Activated CD4-positive, alpha-beta T cell treated with anti-CD3 and anti-CD28 coated beads, Interleukin-2, amount 50 U/mL, for 16 hours (primary cell): ENCODE measurements around the gene APMAP.
A peak's percentile ranks its signal among the peaks of the same experiment; 100 is the strongest.
"Not testable (repeated sequence)": the region's sequence is repeated elsewhere in the genome, so short reads cannot be mapped to it uniquely, and the experiment has no call there.

Source experiments
- DNase-seq: peaks from one replicate; pipeline ENCODE4 v3.0.0-alpha.2; 2020

APMAP gene

DNA sequence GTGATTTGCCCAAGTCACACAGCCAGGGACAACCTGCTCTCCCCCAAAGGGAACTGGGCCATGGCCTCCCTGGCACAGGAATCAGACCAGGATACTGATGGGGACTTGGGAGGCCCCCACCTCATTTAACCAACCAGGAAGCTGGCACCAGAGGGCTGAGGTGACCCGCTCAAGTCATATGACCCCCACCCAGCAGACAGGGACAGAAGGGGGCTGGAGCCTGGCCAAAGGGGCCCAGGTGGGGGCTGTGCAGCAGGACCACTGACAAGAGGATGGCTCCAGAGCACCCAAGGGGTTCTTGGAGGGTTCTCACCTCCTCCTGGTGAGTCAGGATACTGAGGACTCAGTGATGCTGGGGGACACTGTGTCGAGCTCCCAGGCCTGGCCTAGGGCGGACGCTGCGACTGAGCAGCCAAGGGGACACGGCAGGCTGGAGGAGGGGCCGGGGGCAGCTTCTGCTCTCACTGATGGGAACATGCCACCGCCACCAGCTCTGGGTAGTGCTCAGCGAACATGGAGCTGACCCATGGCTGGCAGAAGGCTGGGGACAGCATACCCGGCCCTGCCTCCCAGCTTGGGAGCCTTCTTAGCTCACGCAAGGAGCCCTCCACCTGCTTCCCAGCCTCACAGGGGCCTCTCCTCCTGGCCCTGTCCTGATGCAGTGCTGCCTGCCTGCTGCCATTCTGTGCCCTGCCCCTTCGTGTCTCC is 42.3 kb downstream of the APMAP start:
- no peak for DNase-seq

DNA sequence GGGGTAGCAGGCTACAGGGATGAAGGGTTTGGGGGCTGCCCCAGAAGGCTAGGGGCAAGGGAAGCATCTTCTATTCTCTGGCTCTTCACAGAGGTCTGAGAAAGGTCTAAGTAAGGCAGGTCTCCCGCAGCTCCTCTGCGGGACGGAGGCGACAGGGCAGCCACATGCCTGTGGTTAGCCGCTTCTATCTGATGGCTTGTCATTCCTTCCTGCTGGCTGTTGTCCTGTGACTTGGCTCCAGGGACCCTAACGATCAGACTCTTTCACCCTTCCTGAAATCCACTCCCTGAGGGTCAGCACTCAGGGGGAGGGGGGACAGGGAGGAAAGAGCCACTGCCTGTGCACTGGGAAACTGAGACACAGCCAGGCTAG is 42.8 kb downstream of the APMAP start:
- DNase-seq: peak; percentile 33

DNA sequence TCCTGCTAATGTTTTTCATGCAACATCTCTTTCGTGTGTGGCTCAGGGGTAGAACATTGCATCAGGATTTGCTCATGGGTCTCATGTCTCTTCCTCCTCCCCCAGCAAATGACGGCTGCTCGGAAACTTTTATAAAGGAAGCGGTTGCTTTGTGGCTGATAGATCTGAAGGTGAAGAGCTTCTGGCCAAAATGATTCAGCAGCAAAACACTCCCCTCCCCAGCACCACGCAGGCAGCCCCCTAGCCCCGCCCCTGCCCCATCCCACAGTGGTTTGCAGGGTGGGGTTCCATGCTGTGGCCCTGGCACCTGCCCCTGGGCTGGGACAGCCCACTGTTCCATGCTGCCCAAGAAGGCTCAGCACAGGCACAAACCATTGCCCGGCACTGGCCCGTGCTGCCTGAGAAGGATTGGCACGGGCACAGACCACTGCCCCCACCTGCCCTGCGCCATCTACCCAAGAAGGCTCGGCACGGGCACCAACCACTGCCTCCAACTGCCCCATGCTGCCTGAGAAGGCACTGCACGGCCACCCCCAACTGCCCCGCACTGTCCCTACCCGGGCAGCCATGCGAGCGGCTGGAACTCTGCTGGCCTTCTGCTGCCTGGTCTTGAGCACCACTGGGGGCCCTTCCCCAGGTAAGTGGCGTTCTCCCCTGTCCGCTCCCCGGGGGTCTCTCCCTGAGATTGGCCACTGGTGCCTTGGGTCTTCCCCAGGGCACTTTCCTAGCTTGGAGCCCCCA is 43.4 kb downstream of the APMAP start, which contains the start of gene CST7:
TSS of gene CST7 (plus strand) at position 331 of the 741 bp plus-strand sequence. CDS start at position 568, 237 bp downstream.
- DNase-seq: peak; percentile 92

DNA sequence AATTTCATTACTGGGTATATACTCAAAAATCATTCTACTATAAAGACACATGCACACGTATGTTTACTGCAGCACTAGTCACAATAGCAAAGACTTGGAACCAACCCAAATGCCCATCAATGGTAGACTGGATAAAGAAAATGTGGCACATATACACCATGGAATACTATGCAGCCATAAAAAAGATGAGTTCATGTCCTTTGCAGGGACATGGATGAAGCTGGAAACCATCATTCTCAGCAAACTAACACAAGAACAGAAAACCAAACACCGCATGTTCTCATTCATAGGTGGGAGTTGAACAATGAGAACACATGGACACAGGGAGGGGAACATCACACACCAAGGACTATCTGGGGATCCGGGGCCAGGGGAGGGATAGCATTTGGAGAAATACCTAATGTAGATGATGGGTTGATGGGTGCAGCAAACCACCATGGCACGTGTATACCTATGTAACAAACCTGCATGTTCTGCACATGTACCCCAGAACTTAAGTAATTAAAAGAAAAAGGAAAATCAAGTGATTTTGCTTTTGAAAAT is 44.1 kb downstream of the APMAP start:
- not testable (repeated sequence) for DNase-seq

DNA sequence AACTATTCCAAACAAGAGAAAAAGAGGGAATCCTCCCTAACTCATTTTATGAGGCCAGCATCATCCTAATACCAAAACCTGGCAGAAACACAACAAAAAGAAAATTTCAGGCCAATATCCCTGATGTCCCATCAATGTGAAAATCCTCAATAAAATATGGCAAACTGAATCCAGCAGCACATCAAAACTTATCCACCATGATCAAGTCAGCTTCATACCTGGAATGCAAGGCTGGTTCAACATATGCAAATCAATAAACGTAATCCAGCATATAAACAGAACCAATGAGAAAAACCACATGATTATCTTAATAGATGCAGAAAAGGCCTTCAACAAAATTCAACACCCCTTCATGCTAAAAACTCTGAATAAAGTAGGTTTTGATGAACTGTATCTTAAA is 46.2 kb downstream of the APMAP start:
- DNase-seq: not testable (repeated sequence)

DNA sequence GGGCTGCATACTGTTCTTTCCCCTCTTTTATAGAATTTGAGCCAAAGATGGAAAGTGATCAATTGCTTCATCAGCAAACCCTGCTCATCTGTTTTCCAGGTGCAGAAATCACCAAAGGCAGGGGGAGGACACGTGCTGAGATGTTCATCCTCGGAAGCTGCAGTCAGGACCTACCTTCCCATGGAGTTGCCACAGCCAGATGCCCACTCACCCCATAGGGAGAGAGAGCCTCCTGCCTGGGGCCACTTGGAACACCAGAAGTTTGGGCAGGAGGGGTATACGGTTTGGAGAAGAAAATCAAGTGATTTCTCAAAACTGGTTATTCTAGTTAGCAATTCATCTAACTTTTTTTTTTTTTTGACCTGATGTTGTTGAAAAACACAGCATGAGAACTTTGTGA is 48.8 kb downstream of the APMAP start:
- DNase-seq: no peak

DNA sequence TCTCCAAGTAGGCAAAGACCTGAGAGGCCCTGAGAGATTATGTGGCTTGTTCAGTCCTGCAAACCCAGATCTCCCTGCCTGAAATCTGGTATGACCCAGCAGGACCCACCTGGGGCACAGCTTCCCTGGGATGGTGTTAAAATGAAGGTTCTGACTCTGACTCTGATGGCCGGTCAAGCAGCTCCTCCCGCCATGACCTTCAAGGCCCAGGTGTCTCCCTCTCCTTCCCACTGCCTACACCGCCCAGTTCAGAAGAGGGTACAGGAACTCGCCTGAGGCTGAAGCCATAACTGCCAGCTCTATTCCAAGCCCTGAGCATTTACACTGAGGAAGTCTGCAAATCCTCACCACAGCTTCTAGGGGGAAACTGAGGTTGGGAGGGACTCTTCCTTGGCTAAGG is 49.4 kb downstream of the APMAP start:
- no peak for DNase-seq

DNA sequence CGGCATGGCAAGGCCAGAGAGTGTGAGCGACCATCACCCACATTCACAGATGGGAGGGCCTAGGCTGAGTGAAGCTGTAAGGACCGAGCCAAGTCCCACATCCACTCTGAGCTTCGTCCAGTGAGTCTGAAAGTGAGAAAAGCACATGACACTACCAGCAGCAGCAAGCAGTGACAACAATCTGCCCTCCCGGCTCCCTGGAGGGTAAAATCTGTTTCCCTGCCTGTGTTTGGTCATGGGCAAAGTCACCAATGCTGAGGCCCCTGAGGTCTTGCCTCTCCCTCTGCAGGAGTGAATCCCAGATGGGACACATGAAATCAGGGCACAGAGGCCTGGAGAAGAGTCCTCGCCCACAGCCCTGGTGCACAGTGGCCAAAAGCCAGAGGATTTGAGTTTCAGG is 49.9 kb downstream of the APMAP start:
- DNase-seq: no peak

DNA sequence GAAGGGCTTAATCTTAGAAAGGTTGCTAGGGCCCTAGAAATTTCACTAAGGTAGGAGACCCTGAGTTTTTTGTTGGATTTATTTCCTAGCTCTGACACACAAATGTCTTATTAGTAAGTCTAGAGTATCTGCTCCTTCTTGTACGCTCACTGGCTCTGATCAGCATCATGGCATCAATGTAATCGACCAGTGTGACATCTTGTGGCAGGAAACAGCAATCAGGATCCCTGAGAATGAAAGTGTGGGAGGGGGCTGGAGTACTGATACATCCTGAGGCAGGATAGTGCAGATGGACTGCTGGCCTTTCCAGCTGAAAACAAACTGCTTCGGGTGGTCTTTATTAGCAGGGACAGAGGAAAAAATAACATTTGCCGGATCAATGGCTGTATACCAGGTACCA is 53.5 kb downstream of the APMAP start:
- no peak for DNase-seq

DNA sequence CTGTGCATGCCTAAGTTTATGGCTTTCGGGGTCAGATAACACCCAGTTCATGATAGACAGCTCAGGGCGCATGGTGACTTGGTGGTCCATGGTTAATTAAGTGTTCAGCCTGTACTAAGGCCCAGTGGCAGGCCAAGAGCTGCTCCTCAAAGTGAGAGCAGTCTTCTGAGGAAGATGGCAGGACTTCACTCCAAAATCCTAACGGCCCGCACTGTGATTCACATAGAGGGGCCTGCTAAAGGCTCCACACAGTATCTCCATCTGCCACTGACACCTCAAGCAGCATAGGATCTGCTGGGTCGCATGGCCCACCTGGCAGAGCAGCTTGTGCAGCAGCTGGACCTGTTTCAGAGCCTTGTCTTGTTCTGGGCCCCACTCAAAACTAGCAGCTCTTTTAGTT is 54.1 kb downstream of the APMAP start:
- DNase-seq: no peak

DNA sequence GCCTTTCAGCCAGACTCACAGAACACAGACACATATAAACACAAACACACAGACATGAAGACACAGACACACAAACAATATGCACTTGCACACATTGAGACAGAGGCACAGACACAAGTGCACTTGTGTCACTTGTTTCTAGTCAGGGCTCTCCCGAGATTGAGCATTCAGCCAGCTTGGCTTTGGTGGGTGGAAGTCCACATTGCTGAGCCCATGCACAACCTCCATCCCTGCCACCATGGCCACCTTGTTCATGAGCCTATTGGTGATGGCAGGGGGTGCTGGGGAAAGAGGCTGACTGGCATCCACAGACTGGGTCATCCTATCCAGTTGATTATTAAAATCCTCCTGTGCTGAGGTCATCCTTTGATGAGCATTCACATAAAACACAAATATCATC is 55.0 kb downstream of the APMAP start:
- DNase-seq: no peak

DNA sequence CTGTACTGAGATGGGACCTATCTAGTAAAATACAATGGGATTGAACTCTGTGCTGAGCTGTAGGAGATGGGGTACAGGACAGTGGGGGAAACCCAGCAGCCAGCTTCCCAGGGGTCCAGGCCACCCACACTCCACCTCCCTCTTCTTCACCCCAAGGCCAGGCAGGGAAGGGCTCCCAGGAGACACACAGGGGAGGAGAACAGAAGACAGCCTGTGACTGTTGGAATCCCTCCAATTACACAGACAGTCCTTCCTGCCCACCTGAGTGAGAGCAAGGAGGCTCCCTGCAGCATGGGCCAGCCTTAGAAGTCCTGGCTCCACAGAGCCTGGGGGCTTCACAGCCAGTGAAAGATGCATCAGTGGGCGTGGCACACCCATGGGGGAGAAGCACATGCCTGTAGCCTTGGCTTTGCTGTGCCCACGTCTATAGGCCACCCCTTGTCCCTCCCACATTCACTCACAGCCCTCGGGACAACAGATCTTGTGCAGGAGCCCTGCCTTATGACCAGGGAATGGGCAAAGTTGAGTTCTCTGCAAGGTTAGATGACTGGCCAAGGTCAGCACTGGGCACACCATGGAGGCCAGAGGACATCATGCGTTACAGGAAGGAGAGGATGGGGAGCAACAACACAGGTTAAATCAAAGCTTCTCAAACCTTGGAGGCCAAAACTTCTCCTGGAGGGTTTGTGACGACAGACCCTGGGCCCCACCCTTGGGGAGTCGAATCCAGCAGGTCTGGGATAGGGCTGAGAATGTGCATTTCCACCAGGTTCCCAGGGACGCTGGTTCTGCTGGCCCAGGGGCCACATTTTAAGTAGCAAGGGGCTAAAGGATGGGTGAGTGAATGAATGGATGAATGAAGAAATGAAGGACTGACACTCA is 55.8 kb downstream of the APMAP start:
- DNase-seq: no peak

DNA sequence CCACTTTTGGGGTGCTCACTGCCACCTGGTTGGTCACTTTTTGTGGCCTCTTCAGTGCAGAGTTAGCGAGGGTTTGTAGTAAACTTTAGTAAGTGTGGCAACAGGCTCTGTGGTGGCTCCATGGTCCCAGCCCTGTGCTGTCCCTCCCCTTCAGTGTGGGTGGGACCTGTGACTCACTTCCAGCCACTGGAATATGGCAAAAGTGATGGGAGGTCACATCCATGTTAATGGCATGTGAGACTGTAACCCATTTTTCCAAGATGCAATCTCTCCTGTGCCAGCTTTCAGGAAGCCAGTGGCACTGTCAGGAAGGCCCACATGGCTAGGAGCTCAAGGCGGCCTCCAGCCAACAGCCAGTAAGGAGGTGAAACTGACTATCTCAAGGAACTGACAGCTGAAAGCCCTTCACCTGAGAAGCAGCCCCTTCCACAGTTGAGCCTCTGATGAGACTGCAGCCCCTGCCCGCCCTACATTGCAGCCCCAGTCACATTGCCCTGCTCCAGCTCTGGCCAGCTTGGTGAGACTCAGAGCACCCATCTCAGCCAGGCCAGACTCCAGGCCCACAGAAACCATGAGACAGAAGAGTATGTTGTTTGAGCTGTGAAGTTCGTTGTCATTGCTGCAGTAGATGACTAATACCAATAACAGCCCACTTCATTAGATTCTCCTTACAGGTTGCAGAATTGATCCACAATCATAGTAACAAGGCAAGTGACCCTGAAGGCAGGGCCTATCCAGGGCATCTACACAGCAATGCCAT is 56.6 kb downstream of the APMAP start:
- no peak for DNase-seq

DNA sequence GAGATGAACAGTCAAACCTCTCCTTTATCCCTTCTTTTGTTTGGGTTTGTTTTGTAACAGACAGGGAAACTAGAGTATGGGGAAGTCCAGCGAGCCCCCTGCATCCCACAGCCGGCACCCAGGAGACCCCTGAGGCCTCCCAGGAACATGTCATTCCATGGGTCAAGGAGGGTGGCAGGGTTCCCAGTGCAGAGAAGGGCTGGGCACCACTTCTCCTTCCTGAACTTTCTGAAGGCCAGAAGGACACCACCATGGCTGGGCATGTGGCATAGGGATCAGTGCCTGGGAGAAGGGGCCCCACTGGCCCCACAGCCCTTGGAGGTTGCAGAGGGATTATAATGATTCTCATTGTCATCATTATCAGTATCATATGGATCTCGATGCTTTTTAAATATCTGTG is 57.4 kb downstream of the APMAP start:
- no peak for DNase-seq

DNA sequence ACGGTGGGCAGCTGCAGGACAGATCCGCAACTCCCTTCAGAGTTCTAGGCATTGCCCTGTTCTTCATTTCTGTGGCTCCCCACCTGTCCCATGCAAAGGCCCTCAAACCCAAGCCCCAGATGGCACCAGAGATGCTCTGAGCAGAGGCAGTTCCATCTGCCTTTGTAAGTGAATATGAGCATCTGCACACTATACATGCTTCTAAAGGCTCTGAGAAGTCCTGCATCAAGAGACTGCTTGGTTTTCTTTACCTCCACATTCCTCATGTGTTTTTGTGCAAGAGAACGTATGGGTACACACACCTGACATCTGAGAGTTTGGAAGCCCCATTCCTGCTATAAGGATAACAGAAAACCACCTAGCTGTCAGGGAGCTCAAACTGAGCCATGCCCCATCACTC is 57.8 kb downstream of the APMAP start:
- DNase-seq: no peak

DNA sequence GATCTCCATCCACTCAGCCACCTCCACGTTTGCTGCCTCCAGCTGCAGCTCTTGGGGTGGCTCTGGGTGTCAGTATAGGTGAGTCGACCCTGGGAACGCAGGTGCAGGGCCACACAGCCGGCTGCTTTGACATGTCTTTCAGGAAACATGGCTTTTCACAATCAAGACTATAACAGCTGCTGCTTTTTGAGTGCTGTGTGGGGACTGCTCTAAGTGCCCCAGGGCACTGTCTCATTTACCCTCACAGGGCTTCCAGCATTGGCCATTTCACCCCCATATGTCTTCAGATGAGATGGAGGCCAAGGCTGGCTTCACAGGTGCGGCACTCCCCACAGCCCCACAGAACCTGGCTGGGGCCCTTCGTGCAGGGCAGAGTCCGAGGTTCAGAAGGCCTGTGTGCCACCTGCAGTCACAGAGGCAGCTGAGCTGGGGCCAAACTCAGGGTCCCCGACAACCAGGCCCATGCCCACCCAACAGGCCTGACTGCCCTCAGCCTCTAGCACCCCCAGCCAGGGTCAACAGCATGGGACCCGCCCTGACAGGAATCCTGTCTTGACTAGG is 58.4 kb downstream of the APMAP start:
- no peak for DNase-seq

DNA sequence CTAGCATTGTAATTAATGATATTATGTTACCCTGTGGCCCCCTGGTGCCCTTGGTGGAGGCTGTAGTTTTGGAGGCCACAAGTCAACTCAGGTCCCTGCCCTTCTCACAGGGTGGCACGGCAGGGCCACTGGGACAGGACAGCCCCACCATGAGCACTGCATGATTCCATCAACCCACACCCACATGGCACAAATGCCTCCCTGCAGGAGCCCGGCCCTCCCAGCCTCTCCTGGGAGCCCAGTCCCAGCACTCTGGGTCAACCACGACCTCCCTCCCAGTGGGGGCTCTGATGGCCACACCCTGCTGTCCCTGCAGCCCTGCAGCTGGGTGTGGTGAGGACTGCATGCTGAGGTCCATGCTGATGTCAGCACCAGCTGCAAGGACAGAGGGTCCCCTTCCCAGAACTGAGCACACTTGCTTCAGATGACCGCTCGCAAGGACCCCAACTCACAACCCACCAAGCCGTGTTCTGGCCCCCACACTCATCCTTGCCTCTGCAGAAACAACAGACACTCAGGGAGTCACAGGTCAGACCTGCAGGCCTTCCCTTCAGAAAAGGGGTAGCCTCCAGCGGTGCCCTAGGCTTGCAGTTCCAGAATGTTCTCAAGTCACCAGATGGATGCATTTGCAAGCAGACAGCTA is 59.2 kb downstream of the APMAP start:
- no peak for DNase-seq

DNA sequence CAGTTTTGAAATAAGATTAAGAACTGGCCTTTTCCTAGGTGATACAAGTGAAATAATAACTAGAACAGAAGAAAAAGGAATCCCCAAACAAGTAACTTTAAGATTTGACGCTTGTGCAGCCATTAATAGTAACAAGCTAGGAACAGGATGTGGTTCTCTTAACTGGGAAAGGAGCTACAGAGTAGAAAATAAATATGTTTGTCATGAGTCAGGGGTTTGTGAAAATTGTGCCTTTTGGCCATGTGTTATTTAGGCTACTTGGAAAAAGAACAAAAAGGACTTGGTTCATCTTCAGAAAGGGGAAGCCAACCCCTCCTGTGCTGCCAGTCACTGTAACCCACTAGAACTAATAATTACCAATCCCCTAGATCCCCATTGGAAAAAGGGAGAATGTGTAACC is 60.7 kb downstream of the APMAP start:
- DNase-seq: not testable (repeated sequence)

DNA sequence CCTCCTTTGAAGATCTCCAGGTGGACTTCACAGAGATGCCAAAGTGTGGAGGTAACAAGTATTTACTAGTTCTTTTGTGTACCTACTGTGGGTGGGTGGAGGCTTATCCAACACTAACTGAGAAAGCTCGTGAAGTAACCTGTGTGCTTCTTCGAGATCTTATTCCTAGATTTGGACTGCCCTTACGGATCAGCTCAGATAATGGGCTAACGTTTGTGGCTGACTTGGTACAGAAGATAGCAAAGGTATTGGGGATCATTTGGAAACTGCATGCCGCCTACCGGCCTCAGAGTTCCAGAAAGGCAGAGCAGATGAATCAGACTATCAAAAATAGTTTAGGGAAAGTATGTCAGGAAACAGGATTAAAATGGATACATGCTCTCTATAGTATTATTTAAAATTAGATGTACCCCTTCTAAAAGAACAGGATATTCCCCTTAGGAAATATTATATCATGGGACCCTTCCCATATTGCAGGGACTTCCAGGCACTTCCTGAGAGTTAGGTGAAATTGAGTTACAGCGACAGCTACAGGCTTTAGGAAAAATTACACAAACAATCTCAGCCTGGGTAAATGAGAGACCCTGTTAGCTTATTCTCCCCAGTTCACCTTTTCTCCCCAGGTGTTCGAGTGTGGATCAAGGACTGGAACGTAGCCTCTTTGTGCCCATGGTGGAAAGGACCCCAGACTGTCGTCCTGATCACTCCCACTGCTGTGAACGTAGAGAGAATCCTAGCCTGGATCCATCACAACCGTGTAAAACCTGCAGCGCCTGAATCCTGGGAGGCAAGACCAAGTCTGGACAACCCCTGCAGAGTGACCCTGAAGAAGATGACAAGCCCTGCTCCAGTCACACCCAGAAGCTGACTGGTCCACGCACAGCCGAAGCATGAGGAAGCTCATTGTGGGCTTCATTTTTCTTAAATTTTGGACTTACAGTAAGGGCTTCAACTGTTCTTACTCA is 61.5 kb downstream of the APMAP start:
- DNase-seq: not testable (repeated sequence)
